HG03439 (cell line): ENCODE results near the gene CPLANE1.
"Not testable (repeated sequence)": the region's sequence is repeated elsewhere in the genome, so short reads cannot be mapped to it uniquely, and the experiment has no call there.

Source experiments
- ATAC-seq: cut with Tn5 transposase; IDR thresholded peaks from one replicate; pipeline ENCODE4 v1.9.1; 2021; ENCODE audit warnings: mild to moderate bottlenecking, moderate library complexity; ENCODE audit not compliant: unreplicated experiment

The CPLANE1 gene

GRCh38 chr5:37208883-37209797 lies 40.0 kb downstream of the CPLANE1 start:
- ATAC-seq, result no peak

- no peak for ATAC-seq
Observed at GRCh38 chr5:37207802-37208201, 41.4 kb downstream of the CPLANE1 start.

- no peak for ATAC-seq
Observed at GRCh38 chr5:37206736-37207135, 42.4 kb downstream of the CPLANE1 start.

GRCh38 chr5:37198842-37199241 lies 50.3 kb downstream of the CPLANE1 start:
- no peak for ATAC-seq

GRCh38 chr5:37198061-37198460 lies 51.1 kb downstream of the CPLANE1 start:
- ATAC-seq, result no peak

- no peak for ATAC-seq
Observed at GRCh38 chr5:37197340-37198050, 51.7 kb downstream of the CPLANE1 start.

GRCh38 chr5:37190592-37190991 lies 58.6 kb downstream of the CPLANE1 start:
- ATAC-seq, result no peak

- no peak for ATAC-seq
Observed at GRCh38 chr5:37189355-37189754, 59.8 kb downstream of the CPLANE1 start.

- ATAC-seq, result no peak
Observed at GRCh38 chr5:37187465-37187977, 61.7 kb downstream of the CPLANE1 start.

GRCh38 chr5:37184748-37185364 lies 64.3 kb downstream of the CPLANE1 start:
- peak; percentile 72 for ATAC-seq

GRCh38 chr5:37182667-37183066 lies 66.5 kb downstream of the CPLANE1 start:
- ATAC-seq, result no peak

- ATAC-seq, result no peak
Observed at GRCh38 chr5:37174928-37175327, 74.2 kb downstream of the CPLANE1 start.

- ATAC-seq, result no peak
Observed at GRCh38 chr5:37172957-37173356, 76.2 kb downstream of the CPLANE1 start.

- ATAC-seq, result no peak
Observed at GRCh38 chr5:37170856-37171255, 78.3 kb downstream of the CPLANE1 start.

GRCh38 chr5:37166197-37166596 lies 83.0 kb downstream of the CPLANE1 start:
- ATAC-seq, result no peak

- no peak for ATAC-seq
Observed at GRCh38 chr5:37165761-37166160, 83.4 kb downstream of the CPLANE1 start.

GRCh38 chr5:37153661-37154060 lies 95.5 kb downstream of the CPLANE1 start:
- ATAC-seq, result no peak

- no peak for ATAC-seq
Observed at GRCh38 chr5:37146896-37147295, 102.3 kb downstream of the CPLANE1 start.

GRCh38 chr5:37136694-37137093 lies 112.5 kb downstream of the CPLANE1 start:
- no peak for ATAC-seq

- not testable (repeated sequence) for ATAC-seq
Observed at GRCh38 chr5:37135312-37135711, 113.9 kb downstream of the CPLANE1 start.

- no peak for ATAC-seq
Observed at GRCh38 chr5:37133939-37134338, 115.2 kb downstream of the CPLANE1 start.
